CD4-positive, alpha-beta memory T cell (primary cell): ENCODE results near the gene BDP1. TPM values are rescaled to one million over a fixed set of nuclear protein-coding genes. Genes with fewer than 3 reads are reported as not detected.
A peak's percentile ranks its signal among the peaks of the same experiment; 100 is the strongest.
"Not testable (repeated sequence)": the region's sequence is repeated elsewhere in the genome, so short reads cannot be mapped to it uniquely, and the experiment has no call there.

Experiments used
- CTCF ChIA-PET: fragments of 350-600 bp; sonication (Branson Sonifier 250); formaldehyde crosslinking; loops from one replicate; lab custom pipeline; 2021; ENCODE audit warnings: inconsistent platforms; ENCODE audit not compliant: partially characterized antibody; lab: Charles Lee
- POLR2A ChIA-PET: fragments of 350-600 bp; sonication (Branson Sonifier 250); formaldehyde crosslinking; loops from one replicate; lab custom pipeline; 2021; ENCODE audit not compliant: partially characterized antibody; lab: Charles Lee
- DNase-seq, 5 donors: peaks; one replicate each; pipeline versions ENCODE4 v3.0.0 to v3.0.0-alpha.2; 2020 to 2022; ENCODE audit warnings: mixed read lengths in 1 of 5
- H3K27ac ChIP-seq: one replicate; pipeline ENCODE4 v1.7.0; 2013; ENCODE audit warnings: low read depth, low read length
- H3K27me3 ChIP-seq: 2 replicates; pipeline ENCODE4 v1.7.0; 2013; ENCODE audit warnings: mild to moderate bottlenecking, low read length, moderate library complexity; ENCODE audit not compliant: insufficient read depth
- H3K36me3 ChIP-seq: 2 replicates; pipeline ENCODE4 v1.7.0; 2013; ENCODE audit warnings: mild to moderate bottlenecking, low read length, moderate library complexity; ENCODE audit not compliant: insufficient read depth
- H3K4me1 ChIP-seq: 2 replicates; pipeline ENCODE4 v1.7.0; 2013; ENCODE audit warnings: mild to moderate bottlenecking, low read length, moderate library complexity; ENCODE audit not compliant: insufficient read depth
- H3K4me3 ChIP-seq, 2 donors: one replicate each; pipeline ENCODE4 v1.7.0; 2013; ENCODE audit warnings: low read length in 2 of 2, mild to moderate bottlenecking in 1 of 2
- H3K9me3 ChIP-seq, 2 donors: one replicate each; pipeline ENCODE4 v1.7.0; 2013; ENCODE audit warnings: low read length in 2 of 2, control low read depth in 1 of 2; ENCODE audit not compliant: control insufficient read depth in 1 of 2
- H3K27ac Mint-ChIP-seq, 7 donors: one replicate each; pipeline ENCODE4 v1.8.0; 2020 to 2021; ENCODE audit warnings: mixed read lengths in 7 of 7, mild to moderate bottlenecking in 6 of 7, inconsistent platforms in 3 of 7, moderate library complexity in 3 of 7
- H3K27me3 Mint-ChIP-seq, 2 donors: one replicate each; pipeline ENCODE4 v1.8.0; 2020 to 2021; ENCODE audit warnings: mixed read lengths in 2 of 2
- H3K36me3 Mint-ChIP-seq, 2 donors: one replicate each; pipeline ENCODE4 v1.8.0; 2020 to 2021; ENCODE audit warnings: mixed read lengths in 2 of 2, inconsistent platforms in 1 of 2, mild to moderate bottlenecking in 1 of 2
- H3K4me1 Mint-ChIP-seq, 4 donors: one replicate each; pipeline ENCODE4 v1.8.0; 2020 to 2021; ENCODE audit warnings: mixed read lengths in 4 of 4, mild to moderate bottlenecking in 1 of 4
- H3K4me3 Mint-ChIP-seq, 8 donors: one replicate each; pipeline ENCODE4 v1.8.0; 2020 to 2021; ENCODE audit warnings: mixed read lengths in 8 of 8, mild to moderate bottlenecking in 7 of 8, moderate library complexity in 6 of 8, inconsistent platforms in 3 of 8
- H3K9me3 Mint-ChIP-seq, 8 donors: one replicate each; pipeline ENCODE4 v1.8.0; 2020 to 2021; ENCODE audit warnings: mixed read lengths in 8 of 8, mild to moderate bottlenecking in 5 of 8, inconsistent platforms in 3 of 8, moderate library complexity in 1 of 8
- intact Hi-C: fragments of 100-400 bp; cut with micrococcal nuclease; formaldehyde crosslinking; loops from one replicate; pipeline ENCODE4 v1.15.1; 2023
- polyA plus RNA-seq, 2 donors: library from polyadenylated mRNA; unstranded; fragments of 300-500 nt; fragmentation: Illumina TruSeq; gene quantifications; one replicate each; pipeline ENCODE4 v1.2.3, GENCODE V29; 2021
- total RNA-seq, 2 experiments: library from RNA; stranded (reverse); gene quantifications; one replicate each; pipeline ENCODE4 v1.2.3, GENCODE V29; 2021

The BDP1 gene
- total and polyA plus RNA-seq, 4 experiments from 2014 or later = 3.8 to 47.9 (median 32.1) TPM

GRCh38 chr5:71432410-71432809, 23.0 kb upstream of the BDP1 start:
- H3K27me3 ChIP-seq, H3K36me3 ChIP-seq, H3K27ac Mint-ChIP-seq, H3K27ac ChIP-seq, H3K4me1 Mint-ChIP-seq, H3K4me1 ChIP-seq, POLR2A ChIA-PET, H3K36me3 Mint-ChIP-seq, DNase-seq, intact Hi-C loops, CTCF ChIA-PET, H3K4me3 Mint-ChIP-seq, H3K9me3 ChIP-seq, H3K4me3 ChIP-seq, H3K9me3 Mint-ChIP-seq: not testable (repeated sequence)
- peaks cover 12 to 21% of the 10 kb centered on the region in 2 donors for H3K27me3 Mint-ChIP-seq

GRCh38 chr5:71434825-71435224, 20.6 kb upstream of the BDP1 start:
- POLR2A ChIA-PET, H3K27me3 ChIP-seq: not testable (repeated sequence)

GRCh38 chr5:71441564-71441963, 13.9 kb upstream of the BDP1 start:
- CTCF ChIA-PET, H3K9me3 ChIP-seq, H3K4me3 ChIP-seq, intact Hi-C loops, H3K27ac ChIP-seq, H3K4me1 ChIP-seq, POLR2A ChIA-PET, H3K36me3 Mint-ChIP-seq, H3K27ac Mint-ChIP-seq, H3K4me1 Mint-ChIP-seq, H3K27me3 ChIP-seq, H3K4me3 Mint-ChIP-seq, H3K36me3 ChIP-seq, DNase-seq, H3K9me3 Mint-ChIP-seq: not testable (repeated sequence)
- H3K27me3 Mint-ChIP-seq = peaks cover 16 to 29% of the 10 kb centered on the region in 2 donors

More at GRCh38 chr5:71434825-71435224, 20.6 kb upstream of the BDP1 start:
- H3K27ac ChIP-seq, H3K4me1 Mint-ChIP-seq, H3K4me1 ChIP-seq, DNase-seq, H3K9me3 Mint-ChIP-seq, H3K36me3 Mint-ChIP-seq, intact Hi-C loops, H3K27ac Mint-ChIP-seq, H3K9me3 ChIP-seq, H3K36me3 ChIP-seq, H3K4me3 ChIP-seq, CTCF ChIA-PET, H3K4me3 Mint-ChIP-seq: not testable (repeated sequence)
- peaks cover 8 to 21% of the 10 kb centered on the region in 2 donors for H3K27me3 Mint-ChIP-seq

GRCh38 chr5:71443891-71444290, 11.6 kb upstream of the BDP1 start:
- Mint-ChIP-seq H3K4me1 (peaks cover 3 to 11% (median 9%) of the 10 kb centered on the region in 4 donors), H3K27me3 (peaks cover 16 to 28% of the 10 kb centered on the region in 2 donors)
- H3K27me3 ChIP-seq, H3K4me3 ChIP-seq, POLR2A ChIA-PET, H3K36me3 Mint-ChIP-seq, H3K4me3 Mint-ChIP-seq, H3K36me3 ChIP-seq, H3K27ac Mint-ChIP-seq, H3K9me3 ChIP-seq, H3K4me1 ChIP-seq, CTCF ChIA-PET, DNase-seq, intact Hi-C loops, H3K9me3 Mint-ChIP-seq, H3K27ac ChIP-seq: not testable (repeated sequence)

- H3K4me3 ChIP-seq, intact Hi-C loops, H3K27me3 ChIP-seq, DNase-seq, H3K9me3 Mint-ChIP-seq, H3K36me3 Mint-ChIP-seq, H3K27ac Mint-ChIP-seq, CTCF ChIA-PET, H3K27ac ChIP-seq, H3K36me3 ChIP-seq, H3K9me3 ChIP-seq, POLR2A ChIA-PET, H3K4me1 ChIP-seq: not testable (repeated sequence)
- H3K4me1 Mint-ChIP-seq = peaks cover 3 to 11% (median 9%) of the 10 kb centered on the region in 4 donors
- H3K4me3 Mint-ChIP-seq = peak overlapping the region in 1 of 8 donors; percentile 27
- peaks cover 18 to 28% of the 10 kb centered on the region in 2 donors for H3K27me3 Mint-ChIP-seq
These were observed 10.4 kb upstream of the BDP1 start for GRCh38 chr5:71445015-71445414.

- H3K36me3 Mint-ChIP-seq, POLR2A ChIA-PET, H3K9me3 Mint-ChIP-seq: not testable (repeated sequence)
These were observed 9.8 kb upstream of the BDP1 start for GRCh38 chr5:71445523-71446152.

GRCh38 chr5:71446540-71447216, 8.8 kb upstream of the BDP1 start:
- DNase-seq, POLR2A ChIA-PET, H3K36me3 ChIP-seq, intact Hi-C loops, H3K4me3 ChIP-seq, H3K9me3 ChIP-seq, H3K36me3 Mint-ChIP-seq, H3K9me3 Mint-ChIP-seq, CTCF ChIA-PET, H3K27ac ChIP-seq, H3K4me1 ChIP-seq, H3K27ac Mint-ChIP-seq, H3K27me3 ChIP-seq: not testable (repeated sequence)
- peaks cover 3 to 12% (median 10%) of the 10 kb centered on the region in 4 donors for H3K4me1 Mint-ChIP-seq
- peaks cover 12 to 24% of the 10 kb centered on the region in 2 donors for H3K27me3 Mint-ChIP-seq
- H3K4me3 Mint-ChIP-seq = peak overlapping the region in 6 of 8 donors; percentile 7 to 59 (median 22)

More at GRCh38 chr5:71445523-71446152, 9.8 kb upstream of the BDP1 start:
- H3K4me3 ChIP-seq, H3K27ac Mint-ChIP-seq, CTCF ChIA-PET, H3K27me3 ChIP-seq, H3K36me3 ChIP-seq, intact Hi-C loops, H3K9me3 ChIP-seq, H3K4me1 ChIP-seq, H3K27ac ChIP-seq: not testable (repeated sequence)
- Mint-ChIP-seq H3K27me3 (peaks cover 16 to 28% of the 10 kb centered on the region in 2 donors), H3K4me3 (peak overlapping the region in 3 of 8 donors; percentile 5 to 27 (median 11)), H3K4me1 (peaks cover 3 to 11% (median 9%) of the 10 kb centered on the region in 4 donors)
- peak in 1 of 5 donors; percentile 6 for DNase-seq
